ENCODE measurements around the gene GNG12.

Gene GNG12

DNA sequence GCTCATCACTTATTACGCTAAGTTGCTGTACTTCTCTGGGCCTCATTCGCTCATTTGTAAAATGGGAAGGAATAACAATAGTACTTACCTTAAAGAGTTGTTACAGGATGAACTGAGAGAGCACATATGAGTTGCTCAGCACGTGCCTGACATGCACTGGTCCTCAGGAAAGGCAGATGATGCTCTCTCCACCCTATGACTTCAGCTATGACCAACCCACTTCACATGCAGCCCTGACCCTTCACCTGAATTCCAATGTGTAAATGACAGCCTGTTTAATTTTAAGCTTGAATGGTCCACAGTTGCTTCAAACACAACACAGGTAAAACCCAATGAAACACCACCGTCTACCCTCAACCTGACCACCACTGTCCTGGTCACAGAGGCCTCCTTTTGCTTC, 115.4 kb downstream of the GNG12 start:
- Histone ChIP-seq H3K4me3 (no peak overlapping the region), H3K27ac (no peak overlapping the region)
- TF ChIP-seq, protein P1, sequence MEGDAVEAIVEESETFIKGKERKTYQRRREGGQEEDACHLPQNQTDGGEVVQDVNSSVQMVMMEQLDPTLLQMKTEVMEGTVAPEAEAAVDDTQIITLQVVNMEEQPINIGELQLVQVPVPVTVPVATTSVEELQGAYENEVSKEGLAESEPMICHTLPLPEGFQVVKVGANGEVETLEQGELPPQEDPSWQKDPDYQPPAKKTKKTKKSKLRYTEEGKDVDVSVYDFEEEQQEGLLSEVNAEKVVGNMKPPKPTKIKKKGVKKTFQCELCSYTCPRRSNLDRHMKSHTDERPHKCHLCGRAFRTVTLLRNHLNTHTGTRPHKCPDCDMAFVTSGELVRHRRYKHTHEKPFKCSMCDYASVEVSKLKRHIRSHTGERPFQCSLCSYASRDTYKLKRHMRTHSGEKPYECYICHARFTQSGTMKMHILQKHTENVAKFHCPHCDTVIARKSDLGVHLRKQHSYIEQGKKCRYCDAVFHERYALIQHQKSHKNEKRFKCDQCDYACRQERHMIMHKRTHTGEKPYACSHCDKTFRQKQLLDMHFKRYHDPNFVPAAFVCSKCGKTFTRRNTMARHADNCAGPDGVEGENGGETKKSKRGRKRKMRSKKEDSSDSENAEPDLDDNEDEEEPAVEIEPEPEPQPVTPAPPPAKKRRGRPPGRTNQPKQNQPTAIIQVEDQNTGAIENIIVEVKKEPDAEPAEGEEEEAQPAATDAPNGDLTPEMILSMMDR (IDR thresholded peaks at IDR 0.05) = no peak
- DNase-seq (ENCODE audit: low spot score) = no peak

DNA sequence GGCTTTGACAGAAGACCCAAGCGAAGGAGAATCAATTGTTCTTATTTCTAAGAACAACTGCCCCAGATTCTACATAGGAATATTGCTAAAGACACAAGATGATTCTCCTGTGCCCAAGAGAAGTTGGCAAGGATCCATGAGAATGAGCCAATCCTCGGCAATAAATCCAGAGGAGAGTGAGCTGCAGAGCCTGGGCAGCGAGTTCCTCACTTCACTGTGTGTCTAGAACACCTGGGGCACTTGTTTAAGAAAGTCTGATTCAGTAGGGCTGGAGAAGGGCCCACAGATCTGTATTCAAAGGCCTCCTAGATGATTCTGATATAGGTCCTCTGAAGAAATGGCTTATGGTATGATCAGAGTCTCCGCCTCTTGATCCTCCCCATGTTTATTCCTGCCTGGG, 116.5 kb downstream of the GNG12 start:
- H3K4me3 ChIP-seq = no peak overlapping the region
- H3K27ac ChIP-seq = no peak overlapping the region
- DNase-seq (ENCODE audit: low spot score) = no peak
- TF ChIP-seq, protein P1 (IDR thresholded peaks at IDR 0.05) = no peak

DNA sequence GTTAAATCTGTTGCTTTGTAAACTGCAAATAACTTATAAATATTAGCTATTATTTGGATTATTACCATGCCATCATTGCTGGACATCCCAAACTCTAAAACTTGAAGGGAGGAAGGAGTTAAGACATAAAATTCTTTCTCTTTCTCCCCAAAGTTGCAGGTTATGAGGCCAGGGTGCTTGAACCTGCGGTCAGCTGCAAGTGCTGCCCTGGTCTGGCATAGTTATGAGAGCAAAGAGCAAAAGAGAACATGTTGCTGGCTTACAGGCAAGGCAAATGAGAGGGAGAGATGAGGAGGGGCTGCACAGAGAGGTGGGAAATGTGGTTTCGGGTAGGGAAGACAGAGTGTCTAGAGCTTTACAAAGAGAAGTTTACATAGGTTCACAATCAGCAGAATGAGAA, 117.4 kb downstream of the GNG12 start:
- TF ChIP-seq, protein P1 (IDR thresholded peaks at IDR 0.05) = no peak
- no peak overlapping the region for H3K27ac ChIP-seq
- DNase-seq (ENCODE audit: low spot score) = no peak
- H3K4me3 ChIP-seq = no peak overlapping the region

DNA sequence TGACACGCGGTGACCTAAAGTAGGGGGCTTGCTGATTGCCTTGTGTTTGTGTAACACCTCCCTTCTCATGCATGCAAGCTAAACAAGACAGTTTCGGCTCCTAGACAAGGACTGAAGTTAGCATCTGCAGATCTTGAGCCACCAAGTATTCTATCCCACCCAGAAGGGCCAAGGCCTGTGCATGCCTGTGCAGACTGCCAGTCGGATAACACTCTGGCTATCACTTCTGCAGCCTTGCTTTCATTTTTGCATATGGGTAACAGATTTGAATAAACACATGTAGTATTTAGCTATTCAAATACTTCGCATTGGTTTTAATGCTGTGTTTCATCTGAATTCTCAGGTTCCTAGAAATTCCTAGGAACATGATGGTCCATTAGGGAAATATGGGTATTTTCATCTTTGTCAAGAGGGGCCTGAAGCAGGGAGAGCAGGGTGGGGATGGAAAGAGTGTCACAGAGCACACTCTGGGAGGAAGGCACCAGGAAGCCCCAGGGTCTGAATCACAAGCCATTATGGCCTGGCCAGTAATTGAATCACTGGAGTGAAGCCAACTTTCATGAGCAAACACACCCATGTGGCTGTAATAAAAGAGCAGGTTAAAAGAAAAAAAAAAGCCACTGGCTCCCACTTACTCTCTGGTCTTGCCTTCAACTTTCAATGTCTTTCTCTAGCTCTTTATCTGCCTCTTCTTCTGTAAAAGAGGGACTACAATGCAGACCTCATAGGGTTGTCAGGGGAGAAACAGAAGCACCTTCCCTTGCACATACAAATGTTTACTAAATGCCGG, 120.0 kb downstream of the GNG12 start:
- Histone ChIP-seq H3K27ac (peak overlapping the region; percentile 4 to 61), H3K4me3 (no peak overlapping the region)
- TF ChIP-seq, protein P1 (IDR thresholded peaks at IDR 0.05) = no peak
- DNase-seq (ENCODE audit: low spot score) = no peak

DNA sequence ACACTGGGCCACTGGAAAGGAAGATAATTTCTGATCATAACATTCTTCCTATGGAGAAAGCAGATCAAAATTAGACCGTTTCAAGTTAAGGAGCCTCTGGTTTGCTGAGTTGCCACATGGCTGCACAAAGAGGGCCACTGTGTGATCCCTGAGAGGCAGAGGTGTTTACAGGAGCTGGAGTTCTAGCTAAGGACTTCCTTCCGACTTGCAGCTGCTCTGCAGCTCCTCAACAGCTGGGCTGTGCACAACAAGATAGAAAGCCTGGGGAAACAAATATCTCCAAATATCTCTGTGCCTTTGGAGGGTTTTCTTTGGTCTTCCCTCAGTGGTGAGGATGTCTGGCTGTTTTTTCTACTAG, 121.4 kb downstream of the GNG12 start:
- DNase-seq (ENCODE audit: low spot score) = no peak
- TF ChIP-seq, protein P1 (IDR thresholded peaks at IDR 0.05) = no peak
- no peak overlapping the region for H3K4me3 ChIP-seq
- peak overlapping the region; percentile 75 to 86 for H3K27ac ChIP-seq

DNA sequence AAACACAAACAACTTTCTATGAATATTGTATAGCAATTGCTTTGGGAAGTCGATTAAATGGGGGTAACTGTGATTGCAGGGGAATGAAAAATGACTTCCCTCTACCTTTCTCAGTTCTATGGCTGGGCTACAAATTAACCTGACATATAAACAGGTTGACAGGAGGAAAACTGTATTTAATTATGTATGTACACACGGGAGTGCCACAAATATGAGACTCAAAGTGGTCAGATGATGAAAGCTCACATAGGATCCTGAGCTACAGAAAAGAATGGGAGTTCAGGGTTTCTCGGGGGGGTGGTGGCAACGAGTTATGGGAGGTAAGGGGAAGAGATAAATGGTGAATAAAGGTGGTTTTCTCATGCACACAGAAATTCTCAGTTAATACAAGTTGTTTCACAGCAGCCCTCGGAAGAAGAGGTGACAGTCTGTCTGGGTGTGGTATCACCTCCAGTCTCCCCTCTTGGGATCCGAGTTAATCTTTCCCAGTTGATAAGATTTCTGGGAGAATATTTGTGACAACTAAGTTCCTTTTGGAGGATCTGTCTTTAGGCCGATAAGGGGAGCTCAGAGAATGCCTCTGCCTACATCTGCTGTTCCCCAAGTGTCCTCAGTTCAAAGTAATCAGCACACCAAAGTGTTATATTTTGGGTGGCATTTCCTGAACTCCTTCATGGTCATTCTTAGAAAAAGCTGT, 122.0 kb downstream of the GNG12 start:
- Histone ChIP-seq H3K4me3 (no peak overlapping the region), H3K27ac (peak overlapping the region; percentile 75 to 86)
- DNase-seq (ENCODE audit: low spot score) = no peak
- TF ChIP-seq, protein P1 (IDR thresholded peaks at IDR 0.05) = no peak

DNA sequence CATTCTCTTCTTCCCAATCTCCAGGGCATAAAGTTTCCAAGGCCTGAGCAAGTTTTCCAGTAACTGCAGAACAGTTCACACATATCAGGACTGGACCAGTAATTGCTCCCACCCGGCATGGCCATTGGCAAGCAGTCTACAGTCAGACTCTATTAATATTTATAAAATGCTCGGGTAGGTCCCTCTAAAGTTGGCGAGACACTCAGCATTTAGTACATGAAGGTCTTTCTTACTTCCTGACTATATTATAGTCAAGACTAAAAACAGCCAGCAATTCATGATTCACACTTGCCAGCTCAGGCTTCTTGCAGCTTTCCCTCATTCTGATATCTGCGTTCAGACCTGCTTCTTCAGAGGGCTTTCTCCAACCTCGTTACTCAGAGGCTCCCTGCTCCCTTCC, 122.8 kb downstream of the GNG12 start:
- peak overlapping the region; percentile 75 to 86 for H3K27ac ChIP-seq
- TF ChIP-seq, protein P1 (IDR thresholded peaks at IDR 0.05) = no peak
- DNase-seq (ENCODE audit: low spot score) = no peak

More for the DNA sequence above, 122.8 kb downstream of the GNG12 start:
- peak overlapping the region; percentile 22 for H3K4me3 ChIP-seq
